H1 (cell line): ENCODE results near the gene METTL1.

ENCODE experiments used
- CHD2 ChIP-seq: IDR thresholded peaks from 2 replicates; pipeline ENCODE4 v1.6.1; 2012; ENCODE audit warnings: low read length, improper control_type of control experiment
- SIN3A ChIP-seq, 2 experiments: IDR thresholded peaks in 1 of 2; conservative IDR thresholded peaks in 1 of 2; 2 replicates each; pipeline ENCODE4 v1.6.1; 2011 to 2012; ENCODE audit warnings: low read length in 2 of 2, improper control_type of control experiment in 1 of 2, low read depth in 1 of 2, mild to moderate bottlenecking in 1 of 2
- SIX5 ChIP-seq: IDR thresholded peaks from 2 replicates; pipeline ENCODE4 v1.6.1; 2011; ENCODE audit warnings: mild to moderate bottlenecking, low read depth, low read length
- TAF1 ChIP-seq: IDR thresholded peaks from 2 replicates; pipeline ENCODE4 v1.6.1; 2011; ENCODE audit warnings: mild to moderate bottlenecking, low read depth, low read length
- TCF12 ChIP-seq: IDR thresholded peaks from 2 replicates; pipeline ENCODE4 v1.6.1; 2011; ENCODE audit warnings: low read depth, mild to moderate bottlenecking, low read length
- TEAD4 ChIP-seq: IDR thresholded peaks from 2 replicates; pipeline ENCODE4 v1.6.1; 2012; ENCODE audit warnings: low read depth, low read length, inconsistent platforms, mixed read lengths
- YY1 ChIP-seq: IDR thresholded peaks from 2 replicates; pipeline ENCODE4 v1.6.1; 2011; ENCODE audit warnings: low read depth, mild to moderate bottlenecking, low read length
- TF ChIP-seq, protein P1 (sequence below): IDR thresholded peaks from 2 replicates; pipeline ENCODE4 v1.6.1; 2012; ENCODE audit warnings: inconsistent platforms
- TF ChIP-seq, protein P2 (sequence below), 3 experiments: IDR thresholded peaks; 1 replicate in 2 of 3; 2 replicates in 1 of 3; pipeline versions ENCODE4 v1.5.1 to v1.6.1; 2011; ENCODE audit warnings: low read length in 3 of 3, mild to moderate bottlenecking in 3 of 3, inconsistent platforms in 2 of 3, low read depth in 1 of 3, moderate library complexity in 1 of 3; ENCODE audit not compliant: insufficient read depth in 1 of 3; ENCODE audit errors: control extremely low read depth in 1 of 3
- TF ChIP-seq, protein P3 (sequence below): IDR thresholded peaks from 2 replicates; pipeline ENCODE4 v1.6.1; 2011; ENCODE audit warnings: low read length, improper control_type of control experiment

DNA sequence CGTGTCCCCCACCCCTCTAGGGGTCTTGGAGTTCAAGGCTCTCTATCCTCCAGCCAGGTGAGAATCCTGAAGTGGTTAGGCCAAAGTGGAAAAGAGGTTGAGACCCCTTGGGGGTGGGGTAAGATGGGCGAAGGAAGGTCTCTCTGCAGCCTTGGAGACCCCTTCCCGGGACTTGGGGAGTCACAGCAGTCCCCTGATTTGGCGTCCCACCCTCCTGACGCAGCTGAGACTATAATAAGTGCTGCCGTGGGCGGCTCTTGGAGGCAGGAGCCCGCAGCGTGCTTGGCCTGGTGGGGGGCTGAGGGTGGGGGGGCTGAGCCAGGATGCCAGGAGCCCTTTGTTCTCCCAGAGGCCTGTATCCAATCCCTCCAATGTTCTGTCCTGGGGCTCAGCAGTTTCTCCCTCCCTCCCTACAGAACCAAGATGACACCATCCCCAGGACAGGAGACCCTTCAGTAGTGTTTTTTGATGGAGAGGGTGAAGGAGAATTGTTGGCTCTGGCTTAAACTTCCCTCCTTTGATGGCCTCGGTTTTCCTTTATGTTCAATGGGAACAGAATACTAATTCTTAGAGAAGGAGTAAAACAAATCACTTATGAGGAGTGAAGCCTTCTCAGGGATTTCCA is 31.9 kb downstream of the METTL1 start:
- TF ChIP-seq, protein P1, sequence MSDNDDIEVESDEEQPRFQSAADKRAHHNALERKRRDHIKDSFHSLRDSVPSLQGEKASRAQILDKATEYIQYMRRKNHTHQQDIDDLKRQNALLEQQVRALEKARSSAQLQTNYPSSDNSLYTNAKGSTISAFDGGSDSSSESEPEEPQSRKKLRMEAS = no peak
- TF ChIP-seq, protein P2, sequence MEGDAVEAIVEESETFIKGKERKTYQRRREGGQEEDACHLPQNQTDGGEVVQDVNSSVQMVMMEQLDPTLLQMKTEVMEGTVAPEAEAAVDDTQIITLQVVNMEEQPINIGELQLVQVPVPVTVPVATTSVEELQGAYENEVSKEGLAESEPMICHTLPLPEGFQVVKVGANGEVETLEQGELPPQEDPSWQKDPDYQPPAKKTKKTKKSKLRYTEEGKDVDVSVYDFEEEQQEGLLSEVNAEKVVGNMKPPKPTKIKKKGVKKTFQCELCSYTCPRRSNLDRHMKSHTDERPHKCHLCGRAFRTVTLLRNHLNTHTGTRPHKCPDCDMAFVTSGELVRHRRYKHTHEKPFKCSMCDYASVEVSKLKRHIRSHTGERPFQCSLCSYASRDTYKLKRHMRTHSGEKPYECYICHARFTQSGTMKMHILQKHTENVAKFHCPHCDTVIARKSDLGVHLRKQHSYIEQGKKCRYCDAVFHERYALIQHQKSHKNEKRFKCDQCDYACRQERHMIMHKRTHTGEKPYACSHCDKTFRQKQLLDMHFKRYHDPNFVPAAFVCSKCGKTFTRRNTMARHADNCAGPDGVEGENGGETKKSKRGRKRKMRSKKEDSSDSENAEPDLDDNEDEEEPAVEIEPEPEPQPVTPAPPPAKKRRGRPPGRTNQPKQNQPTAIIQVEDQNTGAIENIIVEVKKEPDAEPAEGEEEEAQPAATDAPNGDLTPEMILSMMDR (IDR thresholded peaks at IDR 0.05; ENCODE audit: control extremely low read depth in 1 of 3, insufficient read depth in 1 of 3, low read depth in 1 of 3, low read length in 3 of 3) = no peak
- TF ChIP-seq SIX5 (no peak), TAF1 (no peak), CHD2 (no peak), TCF12 (no peak), SIN3A (conservative IDR thresholded peaks at IDR 0.05 in 1 of 2, IDR thresholded peaks at IDR 0.05 in 1 of 2; ENCODE audit: low read depth in 1 of 2, low read length in 2 of 2) (no peak), YY1 (no peak), TEAD4 (no peak)
- TF ChIP-seq, protein P3, sequence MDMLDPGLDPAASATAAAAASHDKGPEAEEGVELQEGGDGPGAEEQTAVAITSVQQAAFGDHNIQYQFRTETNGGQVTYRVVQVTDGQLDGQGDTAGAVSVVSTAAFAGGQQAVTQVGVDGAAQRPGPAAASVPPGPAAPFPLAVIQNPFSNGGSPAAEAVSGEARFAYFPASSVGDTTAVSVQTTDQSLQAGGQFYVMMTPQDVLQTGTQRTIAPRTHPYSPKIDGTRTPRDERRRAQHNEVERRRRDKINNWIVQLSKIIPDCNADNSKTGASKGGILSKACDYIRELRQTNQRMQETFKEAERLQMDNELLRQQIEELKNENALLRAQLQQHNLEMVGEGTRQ = no peak
